Activated CD4-positive, alpha-beta memory T cell treated with anti-CD3 and anti-CD28 coated beads for 36 hours (primary cell): ENCODE measurements around the gene RPL39L. TPM values are rescaled to one million over a fixed set of nuclear protein-coding genes. Genes with fewer than 3 reads are reported as not detected.
"Not testable (repeated sequence)": the region's sequence is repeated elsewhere in the genome, so short reads cannot be mapped to it uniquely, and the experiment has no call there.

Experiments
- CTCF ChIA-PET: fragments of 350-600 bp; sonication (Branson Sonifier 250); formaldehyde crosslinking; loops from one replicate; lab custom pipeline; 2021; ENCODE audit warnings: antibody characterized with exemption, inconsistent platforms; lab: Charles Lee
- POLR2A ChIA-PET: fragments of 350-600 bp; sonication (Branson Sonifier 250); formaldehyde crosslinking; loops from one replicate; lab custom pipeline; 2021; ENCODE audit warnings: antibody characterized with exemption; lab: Charles Lee
- DNase-seq: peaks from one replicate; pipeline ENCODE4 v3.0.0-alpha.2; 2020
- H3K27ac Mint-ChIP-seq: one replicate; pipeline ENCODE4 v1.8.0; 2021; ENCODE audit warnings: mixed read lengths
- H3K27me3 Mint-ChIP-seq: one replicate; pipeline ENCODE4 v1.8.0; 2021; ENCODE audit warnings: mixed read lengths
- H3K36me3 Mint-ChIP-seq: one replicate; pipeline ENCODE4 v1.8.0; 2021; ENCODE audit warnings: mixed read lengths
- H3K4me1 Mint-ChIP-seq: one replicate; pipeline ENCODE4 v1.8.0; 2021; ENCODE audit warnings: low read depth, mixed read lengths
- H3K4me3 Mint-ChIP-seq: one replicate; pipeline ENCODE4 v1.8.0; 2021; ENCODE audit warnings: mild to moderate bottlenecking, mixed read lengths
- H3K9me3 Mint-ChIP-seq: one replicate; pipeline ENCODE4 v1.8.0; 2021; ENCODE audit warnings: mixed read lengths
- intact Hi-C: fragments of 100-400 bp; cut with micrococcal nuclease; formaldehyde crosslinking; loops from one replicate; pipeline ENCODE4 v1.15.1; 2023
- total RNA-seq, 2 experiments: library from RNA; stranded (reverse); gene quantifications; one replicate each; pipeline ENCODE4 v1.2.3, GENCODE V29; 2021

RPL39L gene
- total RNA-seq, result 10 to 100 TPM; 22.5 to 25.2 TPM

GRCh38 chr3:187139126-187139894, at the start of gene RPL39L:
TSS of gene RPL39L (minus strand) at chr3:187139496. CDS start at chr3:187121300, 18,196 bp downstream.
- peak within 1 kb of the TSS; percentile 91 for H3K4me3 Mint-ChIP-seq
- POLR2A ChIA-PET, result interaction anchor here (0.6 to 1.6 kb wide), 10 partner anchors 9 to 569 kb away, joined by 3 to 6 read pairs (median 4); partner anchors contain the start of gene DNAJB11

GRCh38 chr3:187188931-187189330, 49.6 kb upstream of the RPL39L start:
- ChIA-PET CTCF (interaction anchor here (0.6 to 1.5 kb wide), 4 partner anchors 24 to 574 kb away, joined by 3 to 4 read pairs (median 4); partner anchors contain the start of gene RPL39L), POLR2A (no interaction called here)
- Mint-ChIP-seq H3K36me3 (no peaks in the 10 kb centered on the region), H3K27ac (no peak overlapping the region), H3K4me3 (no peak overlapping the region), H3K4me1 (no peaks in the 10 kb centered on the region), H3K27me3 (peaks cover 24% of the 10 kb centered on the region), H3K9me3 (no peaks in the 10 kb centered on the region)
- no peak for DNase-seq
- intact Hi-C loops, result no loop called here

More at GRCh38 chr3:187139126-187139894, at the start of gene RPL39L:
- peaks cover 22% of the 10 kb centered on the region for H3K4me1 Mint-ChIP-seq
- peak within 1 kb of the TSS; percentile 93 for H3K27ac Mint-ChIP-seq
- H3K9me3 Mint-ChIP-seq, result peaks cover 23% of the 10 kb centered on the region
- peaks cover 22% of the 10 kb centered on the region for H3K36me3 Mint-ChIP-seq
- CTCF ChIA-PET, result interaction anchor here (0.5 to 4.5 kb wide), 46 partner anchors 10 to 1615 kb away, joined by 3 to 86 read pairs (median 5); partner anchors contain the start of gene ST6GAL1
- intact Hi-C loops, result loop anchor here (1.0 to 5.0 kb wide), 6 partner anchors 9 to 256 kb away; partner anchors contain the start of gene ST6GAL1
- no peaks in the 10 kb centered on the region for H3K27me3 Mint-ChIP-seq
- DNase-seq, result peak; percentile 96

GRCh38 chr3:187186801-187187421, 47.6 kb upstream of the RPL39L start:
- Mint-ChIP-seq H3K9me3 (no peaks in the 10 kb centered on the region), H3K27ac (no peak overlapping the region), H3K27me3 (peaks cover 23% of the 10 kb centered on the region), H3K4me1 (no peaks in the 10 kb centered on the region), H3K36me3 (no peaks in the 10 kb centered on the region), H3K4me3 (no peak overlapping the region)
- no peak for DNase-seq
- CTCF ChIA-PET, result interaction anchor here (1.5 kb wide), 1 partner anchor 33 kb away, joined by 5 read pairs; no protein-coding TSS in a partner anchor
- POLR2A ChIA-PET, result no interaction called here
- intact Hi-C loops, result no loop called here

- Mint-ChIP-seq H3K36me3 (no peaks in the 10 kb centered on the region), H3K4me1 (no peaks in the 10 kb centered on the region), H3K9me3 (no peaks in the 10 kb centered on the region), H3K27me3 (peaks cover 20% of the 10 kb centered on the region), H3K27ac (no peak overlapping the region), H3K4me3 (no peak overlapping the region)
- CTCF ChIA-PET, result interaction anchor here (1.5 kb wide), 1 partner anchor 34 kb away, joined by 5 read pairs; no protein-coding TSS in a partner anchor
- no peak for DNase-seq
- intact Hi-C loops, result no loop called here
- POLR2A ChIA-PET, result no interaction called here
These were observed 47.1 kb upstream of the RPL39L start for GRCh38 chr3:187186375-187186774.

- H3K27ac Mint-ChIP-seq, result no peak overlapping the region
- peaks cover 14% of the 10 kb centered on the region for H3K27me3 Mint-ChIP-seq
- H3K4me3 Mint-ChIP-seq, result no peak overlapping the region
- DNase-seq, result no peak
- ChIA-PET CTCF (no interaction called here), POLR2A (no interaction called here)
- H3K9me3 Mint-ChIP-seq, result no peaks in the 10 kb centered on the region
- intact Hi-C loops, result no loop called here
- no peaks in the 10 kb centered on the region for H3K4me1 Mint-ChIP-seq
- no peaks in the 10 kb centered on the region for H3K36me3 Mint-ChIP-seq
These were observed 46.5 kb upstream of the RPL39L start for GRCh38 chr3:187185759-187186158.

GRCh38 chr3:187183903-187184302, 44.6 kb upstream of the RPL39L start:
- intact Hi-C loops, result no loop called here
- Mint-ChIP-seq H3K4me1 (no peaks in the 10 kb centered on the region), H3K27ac (no peak overlapping the region), H3K27me3 (peaks cover 17% of the 10 kb centered on the region), H3K4me3 (no peak overlapping the region), H3K9me3 (no peaks in the 10 kb centered on the region), H3K36me3 (no peaks in the 10 kb centered on the region)
- ChIA-PET POLR2A (no interaction called here), CTCF (interaction anchor here (0.9 kb wide), 1 partner anchor 9 kb away, joined by 3 read pairs; no protein-coding TSS in a partner anchor)
- DNase-seq, result no peak

- H3K4me1 Mint-ChIP-seq, result no peaks in the 10 kb centered on the region
- no peak overlapping the region for H3K27ac Mint-ChIP-seq
- DNase-seq, result no peak
- ChIA-PET POLR2A (no interaction called here), CTCF (interaction anchor here (0.9 kb wide), 1 partner anchor 8 kb away, joined by 3 read pairs; no protein-coding TSS in a partner anchor)
- intact Hi-C loops, result no loop called here
- H3K27me3 Mint-ChIP-seq, result peaks cover 17% of the 10 kb centered on the region
- H3K4me3 Mint-ChIP-seq, result no peak overlapping the region
- H3K36me3 Mint-ChIP-seq, result no peaks in the 10 kb centered on the region
- no peaks in the 10 kb centered on the region for H3K9me3 Mint-ChIP-seq
These were observed 44.0 kb upstream of the RPL39L start for GRCh38 chr3:187183210-187183862.

- CTCF ChIA-PET, result no interaction called here
- Mint-ChIP-seq H3K36me3 (no peaks in the 10 kb centered on the region), H3K4me1 (no peaks in the 10 kb centered on the region), H3K9me3 (no peaks in the 10 kb centered on the region), H3K4me3 (no peak overlapping the region), H3K27ac (no peak overlapping the region), H3K27me3 (peaks cover 12% of the 10 kb centered on the region)
- POLR2A ChIA-PET, result no interaction called here
- intact Hi-C loops, result no loop called here
- no peak for DNase-seq
These were observed 42.3 kb upstream of the RPL39L start for GRCh38 chr3:187181454-187182170.

GRCh38 chr3:187172929-187173328, 33.6 kb upstream of the RPL39L start:
- POLR2A ChIA-PET, result no interaction called here
- no peak for DNase-seq
- intact Hi-C loops, result no loop called here
- Mint-ChIP-seq H3K27ac (no peak overlapping the region), H3K9me3 (no peaks in the 10 kb centered on the region), H3K27me3 (no peaks in the 10 kb centered on the region), H3K36me3 (no peaks in the 10 kb centered on the region), H3K4me3 (no peak overlapping the region), H3K4me1 (peaks cover 8% of the 10 kb centered on the region)
- CTCF ChIA-PET, result interaction anchor here (0.8 kb wide), 1 partner anchor 10 kb away, joined by 3 read pairs; no protein-coding TSS in a partner anchor

GRCh38 chr3:187170911-187171310, 31.6 kb upstream of the RPL39L start:
- POLR2A ChIA-PET, DNase-seq, H3K4me1 Mint-ChIP-seq, H3K9me3 Mint-ChIP-seq, intact Hi-C loops, H3K4me3 Mint-ChIP-seq, H3K27ac Mint-ChIP-seq, CTCF ChIA-PET, H3K27me3 Mint-ChIP-seq, H3K36me3 Mint-ChIP-seq: not testable (repeated sequence)

- Mint-ChIP-seq H3K4me3 (no peak overlapping the region), H3K9me3 (no peaks in the 10 kb centered on the region), H3K4me1 (peaks cover 8% of the 10 kb centered on the region), H3K36me3 (no peaks in the 10 kb centered on the region), H3K27ac (no peak overlapping the region), H3K27me3 (no peaks in the 10 kb centered on the region)
- ChIA-PET CTCF (interaction anchor here (0.7 to 8.2 kb wide), 4 partner anchors 19 to 555 kb away, joined by 3 to 177 read pairs (median 3); no protein-coding TSS in a partner anchor), POLR2A (no interaction called here)
- intact Hi-C loops, result loop anchor here (10.0 kb wide), 1 partner anchor 235 kb away; the partner anchor contains the start of gene ST6GAL1
- no peak for DNase-seq
These were observed 30.1 kb upstream of the RPL39L start for GRCh38 chr3:187169231-187169960.
